ENCODE results near the gene GLYATL1B.
"Not testable (repeated sequence)": the region's sequence is repeated elsewhere in the genome, so short reads cannot be mapped to it uniquely, and the experiment has no call there.

The GLYATL1B gene

GRCh38 chr11:59106363-59107336 is 20.5 kb downstream of the GLYATL1B start, which contains the start of gene FAM111B:
Gene FAM111B (plus strand): TSS chr11:59107237. CDS start chr11:59109626, 2,389 bp downstream.
- peak; percentile 83 for DNase-seq (ENCODE audit: extremely low spot score)
- POLR2A ChIA-PET: interaction anchor here (0.6 to 1.6 kb wide), 3 partner anchors 11 to 38 kb away, joined by 3 to 4 read pairs (median 3); no protein-coding TSS in a partner anchor
- TF ChIP-seq CTCF (IDR thresholded peaks at IDR 0.05; ENCODE audit: control extremely low read depth, extremely low read depth, low read depth, missing control alignments): peak; percentile 13
- CTCF ChIA-PET: interaction anchor here (0.9 to 6.5 kb wide), 13 partner anchors 7 to 539 kb away, joined by 3 to 48 read pairs (median 4); partner anchors contain the start of genes DTX4 and FAM111A

DNA sequence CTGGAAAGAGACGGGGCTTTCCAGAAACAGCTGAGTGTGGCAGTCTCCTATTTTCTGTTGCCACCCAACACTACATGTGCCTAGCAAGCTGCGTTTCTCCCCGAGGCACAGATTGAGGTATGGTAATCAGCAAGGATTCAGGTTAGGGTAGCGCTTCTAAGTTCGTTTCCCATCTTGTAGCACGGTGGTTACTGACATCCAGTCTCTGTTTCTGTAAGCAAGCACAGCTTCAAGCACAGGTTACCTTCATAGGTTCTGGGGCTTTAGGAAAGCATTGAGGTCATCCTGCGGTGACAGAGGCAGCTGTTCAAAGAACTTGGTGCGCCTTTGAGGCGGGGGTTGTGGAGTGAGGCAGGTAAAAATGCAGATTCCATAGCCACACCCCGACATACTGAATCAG is 21.6 kb downstream of the GLYATL1B start:
- not testable (repeated sequence) for DNase-seq (ENCODE audit: extremely low spot score)
- ChIA-PET CTCF (interaction anchor here (0.9 to 6.5 kb wide), 10 partner anchors 8 to 59 kb away, joined by 3 to 48 read pairs (median 4); no protein-coding TSS in a partner anchor), POLR2A (interaction anchor here (1.6 kb wide), 1 partner anchor 37 kb away, joined by 3 read pairs; no protein-coding TSS in a partner anchor)

DNA sequence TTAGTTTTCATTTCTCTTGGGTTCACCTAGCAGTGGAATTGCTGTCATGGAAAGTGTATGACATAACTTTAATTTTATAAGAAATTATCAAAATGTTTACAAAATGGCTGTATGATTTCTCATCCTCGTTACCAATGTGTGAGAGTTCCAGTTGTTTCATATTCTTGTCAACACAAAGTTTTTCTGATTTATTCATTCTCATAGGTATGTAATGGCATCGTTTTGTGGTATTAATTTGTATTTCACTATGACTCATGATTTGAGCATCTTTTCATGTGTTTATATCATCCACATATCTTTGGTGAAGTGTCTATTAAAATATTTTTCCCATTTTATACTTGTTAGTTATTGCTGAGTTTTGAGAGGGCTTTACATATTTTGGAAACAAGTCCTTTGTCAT is 26.4 kb downstream of the GLYATL1B start:
- no peak for DNase-seq (ENCODE audit: extremely low spot score)
- ChIA-PET CTCF (no interaction called here), POLR2A (no interaction called here)
- no peak for TF ChIP-seq CTCF (IDR thresholded peaks at IDR 0.05; ENCODE audit: control extremely low read depth, extremely low read depth, low read depth, missing control alignments)

DNA sequence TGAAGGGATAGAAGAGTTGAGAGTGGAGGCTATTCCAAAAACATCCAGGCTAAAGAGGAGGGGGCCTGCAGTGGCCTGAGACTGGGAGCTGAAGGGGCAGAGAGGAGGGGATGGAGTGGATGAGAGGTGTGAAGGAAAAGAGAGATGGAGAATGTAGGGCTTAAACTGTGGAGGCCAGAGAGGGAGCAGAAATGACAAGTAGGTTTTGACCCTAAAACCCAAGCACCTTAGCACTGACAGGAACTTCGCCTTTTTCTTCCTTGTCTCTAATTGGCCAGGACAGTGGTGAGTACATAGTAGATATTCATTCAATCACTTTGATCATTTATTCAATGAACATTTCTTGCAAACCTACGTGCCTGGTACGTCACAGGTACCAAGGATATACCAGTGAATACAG is 28.2 kb downstream of the GLYATL1B start:
- TF ChIP-seq CTCF (IDR thresholded peaks at IDR 0.05; ENCODE audit: control extremely low read depth, extremely low read depth, low read depth, missing control alignments): no peak
- no peak for DNase-seq (ENCODE audit: extremely low spot score)
- ChIA-PET CTCF (interaction anchor here (0.9 to 1.0 kb wide), 2 partner anchors 13 to 21 kb away, joined by 3 to 4 read pairs; no protein-coding TSS in a partner anchor), POLR2A (no interaction called here)

- ChIA-PET CTCF (no interaction called here), POLR2A (no interaction called here)
- DNase-seq (ENCODE audit: extremely low spot score): no peak
- no peak for TF ChIP-seq CTCF (IDR thresholded peaks at IDR 0.05; ENCODE audit: control extremely low read depth, extremely low read depth, low read depth, missing control alignments)
These were observed 29.4 kb downstream of the GLYATL1B start for GRCh38 chr11:59115553-59115952.

GRCh38 chr11:59117774-59118173 is 31.7 kb downstream of the GLYATL1B start:
- no peak for TF ChIP-seq CTCF (IDR thresholded peaks at IDR 0.05; ENCODE audit: control extremely low read depth, extremely low read depth, low read depth, missing control alignments)
- DNase-seq (ENCODE audit: extremely low spot score): no peak
- ChIA-PET POLR2A (no interaction called here), CTCF (no interaction called here)

- TF ChIP-seq CTCF (IDR thresholded peaks at IDR 0.05; ENCODE audit: control extremely low read depth, extremely low read depth, low read depth, missing control alignments): no peak
- POLR2A ChIA-PET: no interaction called here
- DNase-seq (ENCODE audit: extremely low spot score): no peak
- CTCF ChIA-PET: interaction anchor here (1.8 kb wide), 2 partner anchors 10 to 16 kb away, joined by 4 to 9 read pairs; no protein-coding TSS in a partner anchor
These were observed 33.7 kb downstream of the GLYATL1B start for GRCh38 chr11:59119826-59120225.
